Calu3 (cell line): ENCODE measurements around the gene CFAP210. TPM values are rescaled to one million over a fixed set of nuclear protein-coding genes. Genes with fewer than 3 reads are reported as not detected.

Experiments
- BruUV-seq: library from RNA; stranded (reverse); fragments of 400-500 nt; replicated peaks from 2 replicates; lab custom pipeline; 2021; lab: Mats Ljungman, UMichigan
- CTCF ChIA-PET: fragments of 300-600 bp; sonication (Branson Sonifier 250); formaldehyde crosslinking; loops from one replicate; lab custom pipeline; 2022; ENCODE audit warnings: antibody characterized with exemption; lab: Charles Lee
- DNase-seq: peaks from one replicate; pipeline ENCODE4 v3.0.0; 2022
- H3K27ac Mint-ChIP-seq: one replicate; pipeline ENCODE4 v1.8.0; 2022; ENCODE audit warnings: mixed read lengths; ENCODE audit not compliant: unreplicated experiment
- H3K27me3 Mint-ChIP-seq: one replicate; pipeline ENCODE4 v1.8.0; 2022; ENCODE audit warnings: mixed read lengths; ENCODE audit not compliant: unreplicated experiment
- H3K36me3 Mint-ChIP-seq: one replicate; pipeline ENCODE4 v1.8.0; 2022; ENCODE audit warnings: mild to moderate bottlenecking, moderate library complexity, mixed read lengths; ENCODE audit not compliant: insufficient read depth, unreplicated experiment
- H3K4me1 Mint-ChIP-seq: one replicate; pipeline ENCODE4 v1.8.0; 2022; ENCODE audit warnings: mild to moderate bottlenecking, low read depth, mixed read lengths; ENCODE audit not compliant: unreplicated experiment
- H3K4me3 Mint-ChIP-seq: one replicate; pipeline ENCODE4 v1.8.0; 2022; ENCODE audit warnings: mild to moderate bottlenecking, low read depth, moderate library complexity, mixed read lengths; ENCODE audit not compliant: unreplicated experiment
- H3K9me3 Mint-ChIP-seq: one replicate; pipeline ENCODE4 v1.8.0; 2022; ENCODE audit warnings: low read depth, mixed read lengths; ENCODE audit not compliant: unreplicated experiment
- CTCF ChIP-seq: fragments of 200-600 bp; IDR thresholded peaks from one replicate; pipeline ENCODE4 v1.8.0; 2022; ENCODE audit warnings: antibody characterized with exemption; ENCODE audit not compliant: unreplicated experiment
- intact Hi-C: fragments of 100-400 bp; cut with micrococcal nuclease; formaldehyde crosslinking; loops from one replicate; pipeline ENCODE4 v1.10.0; 2022; ENCODE audit not compliant: unreplicated experiment
- total RNA-seq: library from RNA; stranded (reverse); gene quantifications from 2 replicates; pipeline ENCODE4 v1.2.3, GENCODE V29; 2022

CFAP210 gene
- total RNA-seq, 1 experiment from 2014 or later = not detected

DNA sequence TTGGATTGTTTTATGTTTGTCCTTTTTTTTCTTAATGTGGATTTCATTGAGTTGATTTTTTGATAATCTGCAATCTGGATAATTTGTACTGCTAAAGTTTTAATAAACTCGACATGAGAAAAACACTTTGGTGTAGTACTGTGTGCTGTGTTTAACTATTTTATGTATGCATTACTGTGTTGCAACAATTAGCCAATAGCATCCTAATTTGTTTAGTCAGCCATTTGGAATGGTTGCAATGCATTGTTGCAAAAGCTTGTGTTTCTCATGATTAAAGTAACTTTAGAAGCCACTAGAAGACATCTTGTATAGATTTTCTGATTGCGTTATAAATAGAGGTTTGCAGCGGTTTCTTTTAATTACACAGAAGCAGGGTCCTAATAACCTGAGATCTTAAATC, 56.6 kb downstream of the CFAP210 start:
- intact Hi-C loops = no loop called here
- no peaks in the 10 kb centered on the region for H3K27me3 Mint-ChIP-seq

DNA sequence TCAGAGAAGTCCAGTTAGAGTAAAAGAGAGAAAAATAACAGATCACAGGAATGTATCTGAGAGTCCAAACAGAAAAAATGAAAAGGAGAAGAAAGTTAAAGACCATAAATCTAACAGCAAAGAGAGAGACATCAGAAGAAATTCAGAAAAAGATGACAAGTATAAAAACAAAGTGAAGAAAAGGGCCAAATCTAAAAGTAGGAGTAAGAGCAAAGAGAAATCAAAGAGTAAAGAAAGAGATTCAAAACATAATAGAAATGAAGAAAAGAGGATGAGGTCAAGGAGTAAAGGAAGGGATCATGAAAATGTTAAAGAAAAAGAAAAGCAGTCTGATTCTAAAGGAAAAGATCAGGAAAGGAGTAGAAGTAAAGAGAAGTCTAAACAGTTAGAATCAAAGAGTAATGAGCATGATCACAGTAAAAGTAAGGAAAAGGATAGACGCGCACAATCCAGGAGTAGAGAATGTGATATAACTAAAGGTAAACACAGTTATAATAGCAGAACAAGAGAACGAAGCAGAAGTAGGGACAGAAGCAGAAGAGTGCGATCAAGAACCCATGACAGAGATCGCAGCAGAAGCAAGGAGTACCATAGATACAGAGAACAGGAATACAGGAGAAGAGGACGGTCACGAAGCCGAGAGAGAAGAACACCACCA, 57.6 kb downstream of the CFAP210 start:
- CTCF ChIA-PET = no interaction called here
- TF ChIP-seq CTCF = no peak
- DNase-seq = no peak
- intact Hi-C loops = no loop called here
- Mint-ChIP-seq H3K27me3 (no peaks in the 10 kb centered on the region), H3K36me3 (peaks cover 10% of the 10 kb centered on the region), H3K9me3 (no peaks in the 10 kb centered on the region), H3K4me3 (no peak overlapping the region), H3K27ac (no peak overlapping the region), H3K4me1 (no peaks in the 10 kb centered on the region)
- TSS peak; percentile 97 for BruUV-seq

More for the DNA sequence above, 56.6 kb downstream of the CFAP210 start:
- TF ChIP-seq CTCF = no peak
- BruUV-seq = no TSS peak
- Mint-ChIP-seq H3K27ac (no peak overlapping the region), H3K4me3 (no peak overlapping the region), H3K36me3 (peaks cover 10% of the 10 kb centered on the region), H3K4me1 (no peaks in the 10 kb centered on the region), H3K9me3 (no peaks in the 10 kb centered on the region)
- DNase-seq = no peak
- CTCF ChIA-PET = no interaction called here

GRCh38 chr2:169625781-169626180, 68.4 kb downstream of the CFAP210 start:
- Mint-ChIP-seq H3K27ac (no peak overlapping the region), H3K4me3 (no peak overlapping the region), H3K4me1 (no peaks in the 10 kb centered on the region), H3K9me3 (no peaks in the 10 kb centered on the region), H3K36me3 (peaks cover 22% of the 10 kb centered on the region), H3K27me3 (no peaks in the 10 kb centered on the region)
- CTCF ChIA-PET = no interaction called here
- intact Hi-C loops = no loop called here
- BruUV-seq = no TSS peak
- no peak for TF ChIP-seq CTCF
- no peak for DNase-seq

- TF ChIP-seq CTCF = no peak
- intact Hi-C loops = no loop called here
- no peak for DNase-seq
- BruUV-seq = no TSS peak
- no peaks in the 10 kb centered on the region for H3K27me3 Mint-ChIP-seq
- H3K27ac Mint-ChIP-seq = no peak overlapping the region
- no peaks in the 10 kb centered on the region for H3K4me1 Mint-ChIP-seq
- no peak overlapping the region for H3K4me3 Mint-ChIP-seq
- peaks cover 44% of the 10 kb centered on the region for H3K36me3 Mint-ChIP-seq
- H3K9me3 Mint-ChIP-seq = no peaks in the 10 kb centered on the region
- CTCF ChIA-PET = no interaction called here
Measured at GRCh38 chr2:169623235-169623634, 71.0 kb downstream of the CFAP210 start.
